ENCODE data around the gene HTR4.
"Not testable (repeated sequence)": the region's sequence is repeated elsewhere in the genome, so short reads cannot be mapped to it uniquely, and the experiment has no call there.

The HTR4 gene

GRCh38 chr5:148653836-148654781, at the start of gene HTR4:
TSS of gene HTR4 (minus strand) at chr5:148654527. CDS start at chr5:148637014, 17,513 bp downstream.
- DNase-seq, result no peak

DNA sequence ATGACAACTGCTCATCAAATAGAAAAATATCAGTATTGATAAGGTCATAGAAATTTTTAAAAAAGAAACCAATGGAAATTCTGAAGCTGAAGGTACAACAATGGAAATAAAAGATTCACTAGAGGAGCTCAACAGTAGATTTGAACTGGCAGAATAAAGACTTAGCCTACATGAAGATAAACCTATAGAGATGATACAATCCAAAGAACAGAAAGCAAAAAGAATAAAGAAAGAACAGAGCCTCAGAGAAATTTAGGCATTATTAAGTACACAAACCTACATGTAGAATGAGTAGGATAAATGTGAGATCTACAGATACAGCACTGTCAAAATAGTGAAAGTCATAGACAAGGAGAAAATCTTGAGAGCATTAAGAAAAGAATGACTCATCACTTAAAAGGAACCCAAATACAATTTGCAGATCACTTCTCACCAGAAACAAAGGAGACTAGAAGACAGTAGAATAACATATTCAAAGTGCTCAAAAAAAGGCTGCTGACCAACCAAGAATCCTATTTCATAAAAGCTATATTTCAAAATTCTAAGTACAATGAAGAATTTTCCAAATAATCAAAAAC, 47.8 kb upstream of the HTR4 start:
- DNase-seq, result no peak

DNA sequence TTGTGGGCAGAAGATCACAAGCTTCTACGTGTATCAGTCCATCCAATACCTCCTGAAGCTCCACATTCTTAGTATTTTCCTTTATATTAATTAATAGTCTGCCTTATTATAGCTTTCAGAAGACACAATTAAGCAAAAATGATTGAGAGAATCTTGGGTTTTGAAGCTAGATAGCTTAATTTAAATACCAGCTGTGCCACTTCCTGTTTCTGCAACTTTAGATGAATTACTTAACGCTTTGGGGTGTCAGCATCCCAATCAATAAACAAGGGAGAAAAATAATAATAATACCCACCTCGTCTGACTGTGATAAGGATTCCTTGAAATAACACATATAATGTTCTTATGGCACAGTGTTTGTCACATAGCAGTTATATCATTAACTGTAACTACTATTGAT, 44.7 kb upstream of the HTR4 start:
- DNase-seq, result no peak

- no peak for DNase-seq
These were observed 43.5 kb upstream of the HTR4 start for GRCh38 chr5:148697809-148698196.

- DNase-seq, result no peak
These were observed 43.0 kb upstream of the HTR4 start for GRCh38 chr5:148697180-148697808.

DNA sequence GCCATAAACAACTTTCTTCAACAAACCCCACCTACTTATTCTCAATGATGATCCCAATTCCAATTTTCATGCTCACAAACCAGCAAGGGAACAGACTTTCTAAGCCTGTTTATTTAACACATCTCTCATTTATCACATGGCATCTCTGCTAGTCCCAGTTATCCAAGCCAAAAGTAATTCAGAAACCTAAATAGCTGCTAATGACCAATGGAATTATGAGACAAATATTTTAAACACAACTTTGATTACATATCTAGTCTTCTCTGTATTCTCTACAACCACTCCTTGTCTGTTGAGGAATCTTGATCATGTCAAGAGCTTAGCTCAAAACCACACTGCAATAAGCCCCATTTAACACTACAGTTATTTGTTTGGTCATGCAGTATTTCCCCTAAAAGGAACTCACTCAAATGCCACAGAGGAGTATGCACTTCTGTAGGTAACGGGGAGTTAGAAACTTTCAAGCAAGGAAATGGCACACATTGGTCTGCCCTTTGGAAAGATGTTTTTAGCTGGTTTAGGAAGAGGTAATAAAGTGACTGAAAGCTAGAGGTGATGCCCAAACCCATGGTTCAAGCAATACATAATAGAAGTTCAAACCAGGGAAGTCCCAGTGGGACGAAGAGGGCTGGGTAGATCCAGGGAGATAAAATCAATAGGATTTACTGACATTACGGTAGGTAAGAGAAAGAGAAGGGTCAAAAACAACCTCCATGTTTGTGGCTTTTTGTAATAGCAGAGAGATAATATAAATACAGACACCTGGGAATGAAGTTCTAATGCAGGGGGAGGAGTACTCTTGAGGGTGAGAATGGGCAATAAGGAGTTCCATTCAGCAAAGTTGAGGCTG, 42.1 kb upstream of the HTR4 start:
- DNase-seq, result no peak

- no peak for DNase-seq
These were observed 36.6 kb upstream of the HTR4 start for GRCh38 chr5:148690945-148691344.

DNA sequence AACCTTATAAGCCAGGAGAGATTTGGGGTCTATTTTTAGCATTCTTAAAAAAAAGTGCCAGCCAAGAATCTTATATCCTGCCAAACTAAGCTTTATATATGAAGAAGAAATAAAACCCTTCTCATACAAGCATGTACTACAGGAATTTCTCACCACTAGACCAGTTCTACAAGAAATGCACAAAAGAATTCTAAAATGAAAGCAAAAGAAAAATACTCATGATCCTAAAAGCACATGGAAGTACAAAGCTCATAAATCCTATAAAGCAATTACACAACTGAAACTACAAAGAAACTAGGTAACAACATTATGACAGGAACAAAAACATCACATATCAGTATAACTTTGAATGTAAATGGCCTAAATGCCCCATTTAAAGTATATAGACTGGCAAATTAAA, 34.5 kb upstream of the HTR4 start:
- no peak for DNase-seq

DNA sequence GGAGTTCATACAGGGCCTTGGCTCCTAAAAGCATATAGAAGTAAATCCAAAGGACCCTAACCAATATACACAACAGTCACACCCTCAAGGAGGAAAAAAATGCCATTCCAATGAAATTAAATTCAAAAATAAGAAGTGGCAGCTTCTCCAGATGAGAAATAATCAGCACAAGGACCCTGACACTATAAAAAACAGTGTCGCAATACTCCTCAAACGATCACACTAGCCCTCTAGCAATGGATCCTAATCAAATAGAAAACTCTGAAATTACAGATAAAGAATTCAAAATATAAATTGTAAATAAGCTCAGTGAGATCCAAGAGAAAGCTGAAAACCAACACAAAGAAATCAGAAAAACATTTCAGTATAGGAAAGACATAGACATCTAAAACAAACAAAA, 33.5 kb upstream of the HTR4 start:
- no peak for DNase-seq

DNA sequence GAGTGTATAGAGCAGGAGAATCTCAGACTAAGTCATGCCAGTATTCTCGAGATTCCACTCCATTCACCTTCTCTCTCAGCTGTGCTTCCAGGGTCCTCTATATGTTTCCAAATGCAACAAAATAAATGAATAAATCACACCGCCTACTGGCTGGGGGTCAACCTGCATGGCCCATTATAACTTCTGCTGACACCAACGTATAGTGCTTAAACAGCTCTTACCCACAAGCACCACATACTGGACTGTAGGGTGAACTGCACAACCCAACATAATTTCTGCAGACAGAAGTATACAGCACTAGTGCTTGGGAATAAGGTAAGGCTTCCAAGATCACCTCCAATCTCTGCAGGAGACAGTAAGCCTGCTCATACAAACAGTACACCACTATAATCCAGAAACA, 33.1 kb upstream of the HTR4 start:
- DNase-seq, result peak; percentile 5

DNA sequence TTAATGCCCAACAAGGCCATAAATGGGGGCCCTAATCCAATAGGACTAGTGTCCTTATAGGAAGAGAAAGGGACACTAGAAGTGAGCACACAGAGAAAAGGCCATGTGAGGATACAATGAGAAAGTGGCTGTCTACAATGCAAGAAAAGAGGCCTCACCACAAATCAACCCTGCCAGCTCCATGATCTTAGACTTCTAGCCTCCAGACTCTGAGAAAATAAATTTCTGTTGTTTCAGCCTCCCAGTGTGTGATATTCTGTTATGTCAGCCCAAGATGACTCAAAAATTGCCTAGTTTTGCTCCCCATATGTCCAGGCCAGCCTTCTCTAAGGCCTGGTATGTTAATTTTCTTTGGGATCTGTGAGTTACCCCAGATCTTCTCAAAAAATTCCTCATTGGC, 32.3 kb upstream of the HTR4 start:
- no peak for DNase-seq

DNA sequence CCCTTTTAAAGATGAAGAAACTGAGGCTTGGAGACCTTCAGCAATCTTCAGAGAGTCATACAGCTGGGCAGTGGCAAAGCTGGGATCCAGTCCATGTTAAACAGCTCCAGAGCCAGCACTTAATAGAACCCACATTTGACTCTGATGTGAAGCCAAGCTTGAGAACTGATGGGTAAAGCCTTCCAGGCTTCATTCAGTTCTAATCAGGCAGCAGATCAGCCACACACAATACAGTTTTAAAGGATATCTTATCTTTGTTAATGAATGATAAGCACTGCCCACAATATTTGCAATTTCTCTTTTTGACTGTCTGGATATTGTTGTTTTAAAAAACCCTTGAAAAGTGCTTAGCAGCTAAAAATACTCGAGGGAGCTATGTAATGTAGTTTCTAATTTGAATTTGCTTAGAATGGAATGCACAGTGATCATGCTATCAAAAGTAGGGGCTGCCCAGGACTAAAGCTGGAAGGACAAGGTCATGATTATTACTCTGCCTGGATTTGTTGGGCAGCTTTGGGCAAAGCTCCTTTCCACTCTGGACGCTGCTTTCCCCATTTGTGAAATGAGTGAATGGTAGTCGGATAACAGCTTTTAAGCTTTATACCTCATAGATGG, 31.3 kb upstream of the HTR4 start:
- no peak for DNase-seq

- no peak for DNase-seq
These were observed 30.2 kb upstream of the HTR4 start for GRCh38 chr5:148684528-148684927.

DNA sequence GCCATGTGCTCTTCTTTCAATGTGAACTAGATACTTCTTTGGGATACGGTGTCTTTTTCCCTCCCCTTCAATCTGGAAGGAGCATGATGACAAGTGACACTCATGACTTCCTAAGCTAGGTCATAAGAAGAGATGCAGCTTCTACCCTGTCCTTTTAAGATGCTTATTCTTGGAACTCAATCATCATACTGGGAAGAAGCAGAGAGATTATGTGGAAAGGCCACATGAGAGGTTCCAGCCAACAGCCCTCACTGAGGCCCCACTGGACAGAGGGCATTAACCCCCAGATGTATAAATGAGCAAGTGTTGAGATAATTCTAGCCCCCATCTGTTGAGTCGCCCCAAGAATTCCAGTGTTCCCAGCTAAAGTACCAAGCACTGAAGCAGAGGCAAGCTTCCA, 29.3 kb upstream of the HTR4 start:
- DNase-seq, result no peak

- no peak for DNase-seq
These were observed 28.0 kb upstream of the HTR4 start for GRCh38 chr5:148682058-148683026.

DNA sequence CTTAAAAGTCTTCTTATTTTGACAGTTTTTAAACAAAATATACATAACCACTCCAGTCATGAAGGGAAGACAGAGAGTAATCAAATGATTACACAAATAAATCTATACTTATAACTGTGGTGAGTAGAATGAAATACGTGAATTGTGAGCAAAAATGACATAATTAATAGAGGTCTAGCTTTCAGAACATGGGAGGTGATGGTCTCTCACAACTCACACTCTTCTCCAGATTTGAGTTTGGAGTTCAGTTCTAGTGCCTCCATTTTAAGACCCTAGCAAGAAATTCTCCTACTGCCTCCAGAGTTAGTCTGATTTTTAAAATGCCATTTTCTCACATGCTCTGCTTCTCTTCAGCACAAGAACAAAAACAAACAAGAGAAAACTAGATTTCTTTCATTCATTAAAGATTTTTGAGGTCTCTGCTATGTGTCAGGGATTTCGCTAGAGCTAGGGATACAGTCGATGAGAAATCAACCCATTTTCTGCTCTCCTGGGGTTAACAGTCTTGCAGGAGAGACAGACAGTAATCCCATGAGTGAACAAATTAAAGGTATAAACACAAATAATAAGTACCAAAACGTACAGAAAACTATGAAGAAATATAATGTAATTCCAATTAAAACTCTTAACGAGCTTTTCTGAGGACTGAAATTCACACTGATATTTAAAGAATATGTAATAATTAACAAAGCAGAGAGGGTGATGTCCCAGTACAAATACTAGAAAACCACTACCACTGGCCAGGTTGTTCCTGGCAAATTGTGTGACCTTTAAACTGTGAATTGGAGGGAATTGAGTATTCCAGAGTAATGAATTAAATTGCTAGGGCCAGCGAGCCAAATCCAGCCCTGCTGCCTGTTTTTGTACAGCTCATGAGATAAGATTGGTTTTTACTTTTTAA, 27.1 kb upstream of the HTR4 start:
- no peak for DNase-seq

DNA sequence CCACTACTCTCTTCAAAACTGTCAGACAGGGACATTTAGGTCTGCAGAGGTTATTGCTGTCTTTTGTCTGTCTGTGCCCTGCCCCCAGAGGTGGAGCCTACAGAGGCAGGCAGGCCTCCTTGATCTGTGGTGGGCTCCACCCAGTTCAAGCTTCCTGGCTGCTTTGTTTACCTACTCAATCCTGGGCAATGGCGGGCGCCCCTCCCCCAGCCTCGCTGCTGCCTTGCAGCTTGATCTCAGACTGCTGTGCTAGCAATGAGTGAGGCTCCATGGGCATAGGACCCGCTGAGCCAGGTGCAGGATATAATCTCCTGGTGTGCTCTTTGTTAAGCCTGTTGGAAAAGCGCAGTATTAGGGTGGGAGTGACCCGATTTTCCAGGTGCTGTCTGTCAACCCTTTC, 19.4 kb upstream of the HTR4 start:
- DNase-seq, result not testable (repeated sequence)

GRCh38 chr5:148666353-148666752, 12.0 kb upstream of the HTR4 start:
- DNase-seq, result no peak

GRCh38 chr5:148665431-148665830, 11.1 kb upstream of the HTR4 start:
- DNase-seq, result no peak

DNA sequence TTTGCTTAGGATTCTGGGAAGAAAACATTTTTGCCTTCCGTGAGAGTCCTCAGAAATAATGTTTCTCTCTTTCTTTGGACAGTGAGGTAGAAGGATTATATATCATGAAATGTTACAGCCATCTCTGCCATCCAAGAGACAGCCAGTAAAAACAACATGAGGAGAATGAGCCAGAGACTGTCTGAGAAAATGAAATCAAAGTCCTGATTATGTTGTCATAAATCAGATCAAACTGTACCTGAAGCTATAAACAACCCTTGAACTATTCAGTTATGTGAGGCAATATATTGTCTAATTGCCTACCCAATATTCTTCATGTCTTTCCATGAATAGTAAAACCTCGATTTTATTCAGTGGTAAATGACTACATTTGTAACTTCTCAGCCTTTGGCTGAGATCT, 9.2 kb upstream of the HTR4 start:
- DNase-seq, result no peak

DNA sequence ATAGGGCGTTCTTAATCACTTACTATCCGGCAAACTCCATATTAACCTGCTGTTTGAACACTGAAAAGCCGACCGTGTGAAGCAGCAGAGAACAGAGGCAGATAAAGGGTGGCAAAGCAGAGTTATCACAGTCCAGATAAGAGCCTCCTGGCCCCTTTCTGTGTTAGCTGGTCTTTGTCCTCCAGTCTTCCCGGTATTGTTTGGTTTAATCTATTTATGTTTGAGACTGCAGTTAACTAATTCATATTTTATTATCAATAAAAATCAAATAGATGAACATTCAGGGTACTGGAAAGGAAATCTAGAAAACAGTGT, 6.0 kb upstream of the HTR4 start:
- no peak for DNase-seq

Measured in inflammatory macrophage treated with lipopolysaccharide for 4 hours (primary cell).